Stimulated activated CD4-positive, alpha-beta T cell treated with anti-CD3 and anti-CD28 coated beads, Interleukin-1b, Interleukin-23, amount 100 ng/mL, for 48 hours (primary cell): ENCODE measurements around the gene IL17C.
A peak's percentile ranks its signal among the peaks of the same experiment; 100 is the strongest.

Source experiments
- DNase-seq: peaks from one replicate; pipeline ENCODE4 v3.0.0-alpha.2; 2020

The IL17C gene

DNA sequence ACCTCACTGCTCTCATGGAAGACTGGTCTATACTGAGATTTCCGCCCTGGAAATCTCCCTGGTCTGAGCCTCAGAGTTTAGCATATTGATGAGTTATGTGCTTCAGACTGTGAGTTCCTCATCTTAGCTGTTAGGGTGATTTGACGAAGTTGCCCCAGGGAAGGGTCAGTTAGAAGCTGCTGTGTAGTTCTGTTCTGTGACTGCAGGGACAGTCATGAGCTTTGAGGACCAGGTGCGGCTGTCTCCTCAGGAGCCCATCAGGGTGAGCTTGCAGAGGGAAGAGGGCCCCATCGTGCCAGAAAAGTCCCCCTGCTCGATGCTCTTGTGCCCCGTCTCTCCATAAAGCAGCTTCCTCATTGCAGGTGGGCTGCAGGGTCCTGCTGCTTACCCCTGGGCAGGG is 28.3 kb upstream of the IL17C start:
- DNase-seq, result no peak

DNA sequence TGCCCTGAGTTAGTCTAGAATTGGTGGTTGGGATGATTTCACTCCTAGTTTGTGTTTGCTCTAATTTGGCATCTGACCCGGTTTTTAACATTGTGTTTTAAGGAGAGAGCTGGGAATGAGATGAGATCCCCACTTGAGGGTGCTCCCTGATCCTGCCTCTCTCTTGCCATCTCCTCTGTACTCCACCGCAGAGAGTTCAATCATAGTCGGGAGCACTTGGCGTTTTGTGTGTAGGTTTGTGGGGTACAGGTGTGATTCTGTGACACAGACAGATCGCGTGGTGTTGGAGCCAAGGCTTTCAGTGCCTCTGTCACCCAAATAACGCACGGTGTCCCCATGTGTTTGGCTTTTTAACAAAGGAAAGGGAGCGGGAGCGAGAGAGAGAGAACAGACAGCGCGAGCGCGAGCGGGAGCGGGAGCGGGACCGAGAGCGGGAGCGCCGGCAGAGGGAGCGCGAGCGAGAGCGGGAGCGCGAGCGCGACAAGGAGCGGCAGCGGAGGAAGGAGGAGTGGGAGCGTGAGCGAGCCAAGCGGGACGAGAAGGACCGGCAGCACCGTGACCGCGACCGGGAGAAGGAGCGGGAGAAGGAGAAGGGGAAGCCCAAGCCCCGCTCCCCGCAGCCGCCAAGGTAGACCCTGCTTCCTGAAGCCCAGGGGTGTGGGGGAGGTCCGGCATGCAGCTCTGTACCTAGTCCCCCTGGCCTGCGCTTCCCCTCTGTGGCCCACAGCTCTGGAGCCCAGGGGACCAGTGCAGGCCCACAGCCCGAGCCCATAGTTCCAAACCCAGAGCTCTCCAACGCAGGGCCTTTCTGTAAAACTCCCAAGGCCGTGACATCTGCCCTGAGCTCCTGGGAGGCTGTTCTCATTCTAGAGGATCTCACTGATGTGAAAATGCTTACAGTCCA is 27.2 kb upstream of the IL17C start:
- DNase-seq, result no peak

DNA sequence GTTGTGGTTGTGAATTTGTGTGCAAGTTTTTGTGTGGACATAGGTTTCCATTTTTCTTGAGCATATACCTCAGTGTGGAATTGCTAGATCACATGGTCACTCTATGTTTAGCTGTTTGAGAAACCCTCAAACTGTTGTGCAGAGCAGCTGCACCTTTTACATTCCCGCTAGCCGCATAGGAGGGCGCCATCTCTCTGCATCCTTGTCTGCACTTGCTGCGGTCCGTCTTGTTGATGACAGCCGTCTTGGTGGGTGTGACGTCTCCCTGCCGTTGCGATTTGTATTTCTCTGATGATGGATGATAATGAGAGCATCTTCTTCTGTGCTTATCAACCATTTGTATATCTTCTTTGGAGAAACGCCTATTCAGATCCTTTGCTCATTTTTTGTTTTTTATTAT is 25.1 kb upstream of the IL17C start:
- no peak for DNase-seq

DNA sequence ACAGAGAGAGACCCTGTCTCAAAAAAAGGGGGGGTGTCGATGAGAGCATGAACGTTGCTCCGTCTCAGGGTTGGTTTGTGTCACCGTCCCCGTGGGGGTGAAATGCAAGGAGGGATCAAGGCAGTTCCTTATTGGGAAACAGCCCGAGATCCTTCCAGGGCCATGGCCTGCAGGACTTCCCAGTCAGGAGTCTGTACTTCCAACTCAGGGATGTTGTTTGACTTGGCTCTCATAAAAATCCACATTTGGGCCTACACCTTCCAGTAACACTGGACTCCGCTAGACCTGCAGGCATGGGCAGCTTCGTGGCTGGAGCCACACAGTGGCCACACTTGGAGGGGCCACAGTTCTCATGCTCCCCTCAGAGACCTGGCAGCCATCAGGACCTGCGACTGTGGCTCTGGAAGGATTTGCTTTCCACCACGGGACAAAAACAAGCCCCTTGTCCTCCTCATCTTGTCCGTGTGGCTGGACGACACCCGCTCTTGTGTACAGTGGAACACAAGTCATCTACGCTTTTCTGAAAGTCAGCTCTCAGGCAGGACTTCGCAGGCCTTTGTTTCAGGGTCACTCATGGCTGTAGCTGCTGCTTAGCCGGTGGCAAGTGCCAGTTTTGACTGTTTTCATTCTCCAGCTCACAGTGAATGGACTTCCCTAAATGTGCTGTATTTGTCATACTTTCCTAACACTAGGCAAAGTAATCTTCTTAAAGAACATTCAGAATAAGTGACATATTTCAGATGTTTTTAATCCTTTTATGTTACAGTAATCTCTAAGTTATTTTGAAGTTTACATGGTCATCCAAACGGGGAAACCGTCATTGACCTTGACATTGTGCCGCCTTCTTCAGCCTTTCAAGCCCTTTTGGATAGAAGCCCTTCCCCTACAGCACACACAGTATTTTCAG is 24.2 kb upstream of the IL17C start:
- DNase-seq, result no peak

DNA sequence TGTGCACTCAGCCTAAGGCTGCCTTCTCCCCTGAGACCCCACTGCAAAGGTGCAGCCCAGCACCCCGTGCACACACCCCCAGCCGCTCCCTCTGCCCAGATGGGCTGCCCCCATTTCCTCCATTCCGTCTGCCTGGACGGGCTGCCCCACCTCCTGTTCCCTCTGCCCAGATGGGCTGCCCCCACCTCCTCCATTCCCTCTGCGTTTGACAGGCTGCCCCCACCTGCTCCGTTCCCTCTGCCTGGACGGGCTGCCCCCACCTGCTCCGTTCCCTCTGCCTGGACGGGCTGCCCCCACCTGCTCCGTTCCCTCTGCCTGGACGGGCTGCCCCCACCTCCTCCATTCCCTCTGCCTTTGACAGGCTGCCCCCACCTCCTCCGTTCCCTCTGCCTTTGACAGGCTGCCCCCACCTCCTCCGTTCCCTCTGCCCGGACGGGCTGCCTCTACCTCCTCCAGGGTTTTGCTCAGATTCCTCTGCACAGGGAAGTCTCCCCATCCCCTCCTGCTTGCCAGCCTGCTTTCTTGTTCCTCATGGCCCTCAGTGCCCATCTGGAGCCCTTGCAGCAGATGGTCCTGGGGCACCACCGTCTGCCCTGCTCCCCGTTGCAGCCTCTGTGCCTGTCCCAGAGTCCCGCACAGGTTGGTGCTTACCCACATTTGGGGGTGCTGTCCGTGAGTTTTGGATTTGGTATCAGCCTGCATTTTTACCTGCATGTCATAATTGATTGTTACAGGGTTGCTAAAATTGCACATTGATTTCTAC is 23.4 kb upstream of the IL17C start:
- DNase-seq, result no peak

DNA sequence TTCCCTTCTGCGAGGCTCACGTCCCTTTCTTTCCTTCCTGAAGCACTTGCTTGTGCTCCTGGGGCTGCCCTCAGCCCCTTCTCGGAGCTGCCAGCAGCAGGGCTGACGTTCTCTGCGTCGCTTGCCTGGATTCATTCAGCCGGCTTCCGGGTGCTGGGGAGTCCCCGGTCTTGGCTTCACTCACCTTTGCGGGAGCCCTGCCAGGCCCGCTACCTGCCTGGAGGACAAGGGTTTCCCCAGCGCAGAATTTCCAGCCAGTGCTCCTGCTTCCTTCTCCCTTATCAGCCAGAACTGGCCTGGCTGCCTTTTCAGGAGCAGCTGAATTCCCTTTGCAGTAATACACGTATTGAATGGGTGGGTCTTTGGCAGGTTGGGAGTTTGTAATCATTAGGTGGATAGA is 22.1 kb upstream of the IL17C start:
- DNase-seq, result no peak

DNA sequence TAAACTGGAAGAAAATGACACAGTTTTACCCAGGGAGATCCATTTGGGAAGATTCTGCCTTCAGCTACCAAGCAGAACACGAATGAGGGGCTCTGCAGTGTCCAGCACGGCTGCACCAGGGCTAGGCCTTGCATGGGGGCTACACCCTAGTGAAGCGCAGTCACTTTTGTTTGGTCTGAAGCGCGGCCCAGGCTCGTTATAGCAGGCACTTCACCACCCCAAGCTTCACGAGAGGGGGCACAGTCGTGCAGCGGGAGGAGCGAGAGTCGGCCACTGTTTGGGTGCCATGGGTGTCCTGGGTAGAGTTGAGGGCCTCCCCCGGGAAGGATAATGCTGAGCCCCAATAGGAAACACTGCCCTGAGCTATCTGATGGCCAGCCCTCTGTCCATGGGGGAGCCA is 21.6 kb upstream of the IL17C start:
- no peak for DNase-seq

DNA sequence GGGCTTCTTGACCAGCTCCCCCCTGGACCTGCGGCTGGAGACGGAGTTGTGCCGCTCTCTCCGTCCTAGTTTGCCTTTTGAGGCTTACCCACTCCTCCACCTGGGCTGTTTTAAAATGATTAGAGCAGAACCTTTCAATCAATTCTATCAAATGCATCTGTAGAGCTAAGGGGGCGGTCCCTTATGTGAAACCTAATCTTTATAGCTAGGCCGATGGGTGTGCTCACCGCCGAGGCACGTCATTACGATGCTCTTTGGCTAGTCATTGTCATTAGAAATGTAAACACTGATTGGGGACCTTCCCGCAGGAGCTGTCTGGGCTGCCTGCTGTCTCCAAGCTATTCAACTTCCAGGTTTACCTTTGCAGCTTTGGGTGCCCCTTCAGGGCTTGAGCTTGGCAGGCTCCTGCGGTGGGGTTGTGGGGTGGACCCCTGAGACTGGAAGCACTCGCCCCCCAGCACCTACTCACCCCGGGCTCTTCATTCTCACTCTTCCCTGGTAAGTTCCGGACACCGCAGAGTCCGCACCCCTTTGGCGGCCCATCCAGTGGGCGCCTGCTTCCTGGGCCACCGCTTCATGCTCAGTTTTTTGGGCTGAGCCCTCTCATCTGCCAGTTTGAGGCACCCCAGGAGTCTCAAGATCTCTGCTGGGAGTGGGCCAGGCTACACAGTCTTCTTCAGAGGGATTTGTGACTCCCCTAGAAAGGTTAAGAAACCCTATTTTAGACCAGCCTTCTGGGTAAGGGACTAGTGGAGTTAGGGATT is 20.9 kb upstream of the IL17C start:
- no peak for DNase-seq

DNA sequence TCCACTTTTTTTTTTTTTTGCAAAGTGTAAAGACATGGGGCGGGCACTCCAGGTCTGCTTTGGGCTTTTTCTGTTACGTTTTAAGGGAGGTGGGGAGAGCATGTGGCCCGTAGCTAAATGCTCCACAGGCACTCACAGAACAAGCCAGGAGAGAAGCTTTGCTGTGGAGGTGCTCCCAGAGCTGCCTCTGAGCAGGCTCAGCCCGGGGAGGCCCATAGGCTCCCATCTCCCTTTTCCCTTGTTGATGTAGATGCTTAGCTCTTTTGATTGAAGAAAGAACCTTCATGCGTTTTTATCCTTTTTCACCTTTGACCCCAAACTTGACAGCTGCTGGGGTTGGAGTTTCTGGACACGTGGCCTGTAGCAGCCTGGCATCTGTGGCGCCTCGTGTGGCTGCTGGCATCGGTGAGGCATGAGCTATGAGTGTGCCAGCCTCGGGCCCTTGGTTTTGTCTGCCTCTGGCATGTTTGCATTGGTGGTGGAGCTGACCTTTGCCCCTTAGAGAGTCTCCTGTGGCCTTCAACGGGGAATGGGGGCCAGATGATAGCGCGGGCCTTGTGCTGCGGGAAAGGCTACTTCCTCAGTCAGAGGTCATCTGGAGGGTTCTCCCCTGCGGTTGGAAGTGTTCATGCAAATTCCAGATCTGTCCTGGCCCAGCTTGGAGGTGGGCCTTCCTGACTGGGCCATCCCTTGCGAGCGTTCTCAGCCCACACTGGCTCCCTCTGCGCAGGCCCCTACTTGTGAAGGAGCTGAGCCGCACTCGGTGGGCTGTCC is 20.0 kb upstream of the IL17C start:
- DNase-seq, result no peak

DNA sequence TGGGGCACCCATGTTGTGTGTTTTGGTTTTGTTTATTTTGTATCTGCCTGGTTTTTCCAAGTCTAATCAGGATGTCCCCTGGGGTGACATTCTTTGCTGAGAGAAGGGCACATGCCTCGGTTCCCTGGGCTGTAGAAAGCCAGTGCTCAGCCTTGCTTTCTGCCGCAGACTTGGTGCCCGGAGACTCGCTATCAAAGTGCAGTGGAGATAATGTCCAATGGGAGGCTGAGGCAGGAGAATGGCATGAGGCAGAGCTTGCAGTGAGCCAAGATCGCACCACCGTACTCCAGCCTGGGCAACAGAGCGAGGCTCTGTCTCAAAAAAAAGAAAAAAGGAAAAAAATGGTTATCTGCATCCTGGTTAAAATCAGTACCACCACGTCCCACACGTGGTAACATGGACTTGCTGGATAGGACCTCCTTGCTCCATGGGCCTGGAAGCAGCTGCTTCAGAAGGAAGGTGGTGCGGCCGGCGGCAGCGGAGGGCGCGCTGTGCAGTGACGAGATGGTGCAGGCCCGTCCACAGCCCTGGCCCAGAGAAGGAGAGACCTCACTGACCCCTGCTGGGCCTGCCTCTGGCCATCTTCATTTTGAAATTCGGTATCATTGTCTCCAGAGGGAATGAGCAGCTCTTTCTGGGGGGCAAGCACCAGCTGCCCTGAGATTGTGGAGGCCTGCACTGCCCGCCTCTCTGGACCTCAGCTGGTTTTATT is 19.3 kb upstream of the IL17C start:
- DNase-seq, result no peak

DNA sequence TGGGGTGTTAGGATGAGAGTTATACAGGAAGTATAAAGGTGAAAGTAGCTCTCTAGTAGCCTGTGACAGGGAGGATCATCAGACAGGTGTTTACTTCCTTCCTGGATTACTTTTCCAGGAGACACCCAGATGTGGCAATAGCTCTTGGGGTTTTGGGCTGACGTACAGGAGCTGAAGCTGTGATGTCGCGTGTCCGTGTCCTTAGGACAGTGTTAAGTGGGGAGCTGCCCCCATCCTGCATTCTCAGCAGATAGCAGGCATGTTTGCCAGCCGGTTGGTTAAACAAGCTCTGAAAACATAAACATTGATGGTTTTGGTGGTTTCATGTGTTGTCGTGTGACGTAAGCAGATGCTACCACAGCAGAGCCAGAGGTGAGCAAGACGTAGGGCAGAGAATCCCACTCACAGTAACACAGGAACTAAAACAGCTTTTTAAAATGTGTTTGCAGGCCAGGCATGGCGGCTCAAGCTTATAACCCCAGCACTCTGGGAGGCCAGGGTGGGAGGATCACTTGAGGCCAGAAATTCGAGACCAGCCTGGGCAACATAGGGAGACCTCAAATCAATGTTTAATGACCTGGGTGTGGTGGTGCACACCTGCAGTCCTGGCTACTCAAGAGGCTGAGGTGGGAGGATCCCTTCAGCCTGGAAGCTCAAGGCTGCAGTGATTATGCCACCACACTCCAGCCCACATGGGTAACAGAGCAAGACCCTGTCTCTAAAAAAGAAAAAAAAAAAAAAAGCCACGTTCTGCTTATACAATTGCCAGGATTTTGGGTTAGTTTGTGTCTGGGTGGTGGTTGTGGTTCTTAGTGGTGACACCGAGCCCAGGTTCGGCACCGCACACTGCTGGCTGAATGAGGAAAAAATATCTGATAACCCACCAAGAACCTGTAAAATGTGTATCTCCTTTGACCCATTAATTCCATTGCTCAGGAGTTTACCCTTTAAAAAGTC is 18.2 kb upstream of the IL17C start:
- DNase-seq, result peak; percentile 33

DNA sequence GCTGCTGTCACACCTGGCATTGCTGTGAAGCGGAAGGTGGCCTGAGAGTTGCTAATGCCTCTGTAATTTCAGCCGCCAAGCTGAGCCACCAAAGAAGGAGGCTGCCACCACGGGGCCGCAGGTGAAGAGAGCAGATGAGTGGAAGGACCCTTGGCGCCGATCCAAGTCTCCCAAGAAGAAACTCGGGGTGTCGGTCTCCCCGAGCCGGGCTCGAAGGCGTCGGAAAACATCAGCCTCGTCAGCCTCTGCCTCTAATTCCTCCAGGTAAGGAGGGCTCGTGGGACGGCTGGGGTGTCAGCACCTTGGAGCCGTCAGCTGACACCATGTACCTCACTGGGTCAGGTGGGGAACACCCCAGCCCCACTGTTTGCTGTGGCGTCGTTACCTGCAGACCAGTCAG is 16.2 kb upstream of the IL17C start:
- DNase-seq, result no peak

DNA sequence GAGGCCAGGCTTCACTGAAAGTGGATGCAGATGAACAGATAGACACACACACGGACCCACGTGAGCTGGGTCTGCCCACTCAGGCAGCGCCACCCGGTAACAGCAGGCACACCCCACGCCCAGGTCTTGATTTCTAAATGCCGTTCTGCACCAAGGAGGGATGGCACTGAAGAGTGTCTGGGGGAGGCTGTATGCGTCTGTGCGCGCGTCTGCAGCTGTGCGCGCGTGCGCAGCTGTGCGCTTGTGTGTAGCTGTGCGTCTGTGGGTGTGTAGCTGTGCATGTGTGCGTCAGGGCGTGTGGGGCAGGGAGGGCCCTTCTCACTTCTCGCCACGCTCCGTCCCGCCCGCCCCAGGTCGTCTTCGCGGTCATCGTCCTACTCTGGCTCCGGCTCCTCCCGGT is 15.5 kb upstream of the IL17C start:
- DNase-seq, result no peak

DNA sequence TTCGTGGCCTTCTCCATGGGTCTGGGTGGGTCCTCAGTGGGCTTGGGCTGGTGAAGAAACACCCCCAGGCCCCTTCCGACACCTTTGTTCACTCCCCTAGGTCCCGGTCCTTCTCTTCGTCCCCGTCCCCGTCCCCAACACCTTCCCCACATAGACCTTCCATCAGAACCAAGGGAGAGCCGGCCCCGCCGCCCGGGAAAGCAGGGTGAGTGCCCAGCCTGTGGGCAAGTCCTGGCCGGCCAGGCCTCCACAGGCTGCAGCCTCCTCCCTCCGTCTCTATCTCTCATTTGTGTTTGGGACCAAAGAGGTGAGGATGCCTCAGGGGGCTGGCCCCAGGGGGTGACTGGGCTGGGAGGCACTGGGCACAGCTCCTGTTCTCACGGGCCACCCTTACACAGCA is 14.5 kb upstream of the IL17C start:
- DNase-seq, result no peak

DNA sequence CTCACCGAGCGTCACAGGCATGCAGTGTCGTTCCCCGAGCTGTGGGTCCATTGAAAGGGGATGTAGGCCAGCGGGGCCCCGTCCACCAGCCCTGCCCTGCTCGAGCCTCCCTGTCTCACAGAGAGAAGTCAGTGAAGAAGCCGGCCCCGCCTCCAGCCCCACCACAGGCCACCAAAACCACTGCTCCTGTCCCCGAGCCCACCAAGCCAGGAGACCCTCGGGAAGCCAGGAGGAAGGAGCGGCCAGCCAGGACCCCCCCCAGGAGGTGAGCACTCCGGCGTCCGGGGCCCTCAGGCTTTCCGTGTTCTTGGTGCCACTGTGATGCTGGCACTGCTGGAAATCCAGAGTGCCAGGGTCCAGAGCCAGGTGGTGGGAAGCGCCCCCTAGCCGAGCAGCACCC is 13.9 kb upstream of the IL17C start:
- DNase-seq, result no peak

DNA sequence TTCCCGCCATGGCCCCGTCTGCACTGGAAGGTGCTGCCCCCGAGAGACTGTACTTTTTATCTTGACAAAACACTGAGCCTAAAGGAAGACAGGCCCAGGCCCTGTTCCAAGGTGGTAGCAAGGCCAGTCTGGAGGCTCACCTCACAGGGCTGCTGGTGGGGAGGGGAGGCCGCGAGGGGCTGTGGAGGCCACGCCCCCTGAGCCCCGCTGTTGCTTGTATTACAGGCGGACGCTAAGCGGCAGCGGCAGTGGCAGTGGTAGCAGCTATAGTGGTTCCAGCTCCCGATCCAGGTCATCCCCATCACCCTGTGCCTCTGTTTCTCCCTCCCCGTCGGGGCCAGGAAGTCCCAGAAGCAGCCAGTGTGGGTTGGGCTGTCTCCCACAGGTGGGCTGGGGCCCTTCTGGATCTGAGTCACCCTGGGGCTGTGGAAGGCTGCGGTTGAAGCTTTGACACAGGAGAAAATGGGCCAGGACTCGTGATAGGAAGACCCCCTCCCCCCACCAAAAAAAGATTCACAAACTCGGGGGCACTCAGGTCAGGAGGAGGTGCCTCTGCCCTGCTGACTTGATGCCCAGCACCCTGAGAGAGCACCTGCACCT is 13.3 kb upstream of the IL17C start:
- no peak for DNase-seq

DNA sequence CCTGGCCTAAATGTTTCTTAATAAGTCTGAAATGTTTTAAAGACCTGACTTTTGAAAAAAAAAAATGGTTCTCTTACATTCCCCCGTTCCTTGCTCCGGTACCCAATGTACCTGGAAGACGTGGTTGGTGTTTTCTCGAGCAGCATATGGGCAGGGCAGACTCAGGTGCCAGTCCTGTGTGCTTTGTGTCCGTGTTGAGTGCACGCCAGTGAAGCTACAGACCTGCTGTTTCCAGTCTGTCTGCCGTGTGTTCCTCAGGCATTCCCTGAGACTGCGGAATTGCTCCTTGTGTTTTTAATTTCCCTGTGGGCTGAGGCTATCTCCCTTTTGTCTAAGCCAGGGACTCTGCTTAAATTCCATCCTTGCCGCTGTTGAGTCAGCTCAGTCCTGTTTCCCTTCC is 11.7 kb upstream of the IL17C start:
- no peak for DNase-seq

DNA sequence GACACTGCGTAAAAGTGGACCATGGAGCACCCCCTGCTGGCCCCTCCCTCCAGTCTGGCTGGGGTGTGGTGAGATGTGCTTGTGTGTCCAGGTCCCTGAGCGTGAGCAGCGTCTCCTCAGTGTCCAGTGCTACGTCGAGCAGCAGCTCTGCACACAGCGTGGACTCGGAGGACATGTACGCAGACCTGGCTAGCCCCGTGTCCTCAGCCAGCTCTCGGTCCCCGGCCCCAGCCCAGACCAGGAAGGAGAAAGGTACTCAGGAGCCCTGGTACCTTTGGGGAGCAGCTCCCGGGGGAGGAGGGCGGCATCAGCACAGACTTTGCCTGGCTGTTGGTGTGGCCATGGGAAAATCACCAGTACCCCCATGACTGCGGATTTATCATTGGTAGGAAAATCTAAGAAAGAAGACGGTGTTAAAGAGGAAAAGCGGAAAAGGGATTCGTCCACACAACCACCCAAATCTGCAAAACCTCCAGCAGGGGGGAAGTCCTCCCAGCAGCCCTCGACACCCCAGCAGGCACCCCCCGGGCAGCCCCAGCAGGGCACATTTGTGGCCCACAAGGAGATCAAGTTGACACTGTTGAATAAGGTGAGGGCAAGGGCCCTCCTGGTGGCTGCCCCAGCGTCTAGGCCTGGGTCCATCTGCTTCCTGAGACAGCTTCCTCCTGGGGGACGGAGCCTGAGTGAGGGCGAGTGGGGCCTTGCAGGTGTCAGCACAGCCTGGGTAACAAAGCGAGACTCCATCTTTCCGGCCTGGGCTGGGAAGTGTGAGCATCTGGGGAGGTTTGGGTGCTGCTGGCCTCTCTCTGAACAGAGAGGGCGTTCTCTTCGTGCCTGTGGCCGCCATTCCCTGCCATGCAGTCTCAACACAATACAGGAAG is 10.6 kb upstream of the IL17C start:
- no peak for DNase-seq
